GM12873 (cell line): ENCODE data around the gene HOXC10.

Experiments
- TF ChIP-seq, protein P1 (sequence below): IDR thresholded peaks from 2 replicates; pipeline ENCODE4 v1.5.1; 2012; ENCODE audit warnings: low read depth, mild to moderate bottlenecking, moderate library complexity, low read length, control low read depth; ENCODE audit not compliant: insufficient read depth; ENCODE audit errors: missing control alignments

The HOXC10 gene

DNA sequence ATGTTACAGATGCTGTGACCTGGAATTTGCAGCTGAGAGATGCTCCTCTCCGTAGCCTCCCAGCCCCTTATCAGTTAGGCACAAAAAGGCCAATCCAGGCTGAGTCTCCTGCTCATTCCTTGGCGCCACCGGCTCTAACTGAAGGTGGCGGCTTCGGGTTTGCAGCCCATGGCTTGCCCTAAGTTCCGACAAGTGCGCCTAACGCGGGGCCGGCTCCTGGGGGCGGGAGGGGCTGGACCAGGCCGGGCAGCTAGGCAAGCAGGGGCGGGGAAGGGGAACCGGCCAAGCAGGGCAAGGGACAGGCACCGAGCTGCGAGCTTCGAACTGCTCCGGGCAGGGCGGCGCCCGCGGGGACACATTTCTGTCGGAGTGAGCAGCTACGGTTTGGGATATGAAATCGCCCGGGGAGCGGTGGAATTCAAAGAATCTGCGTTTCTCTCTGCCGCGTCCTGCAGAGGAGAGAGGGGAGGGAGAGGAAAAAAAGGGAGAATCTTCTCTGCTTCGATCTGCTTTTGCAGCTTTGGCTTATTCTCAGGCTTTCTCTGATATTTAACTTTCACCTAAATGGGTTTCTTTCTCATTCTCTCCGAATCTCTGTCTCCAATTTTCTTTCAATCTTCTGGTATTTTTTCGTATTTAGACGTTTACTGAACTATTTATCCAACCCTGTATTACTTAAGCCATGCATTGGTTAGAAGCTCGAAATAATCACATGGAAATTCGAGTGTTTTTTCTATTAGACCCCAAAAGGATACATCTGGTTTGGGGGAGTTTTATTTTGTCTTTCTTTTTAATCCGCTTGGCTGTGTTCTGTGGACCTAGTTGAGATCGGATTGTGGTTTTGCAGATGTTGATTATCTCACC, 31.8 kb upstream of the HOXC10 start:
- TF ChIP-seq, protein P1, sequence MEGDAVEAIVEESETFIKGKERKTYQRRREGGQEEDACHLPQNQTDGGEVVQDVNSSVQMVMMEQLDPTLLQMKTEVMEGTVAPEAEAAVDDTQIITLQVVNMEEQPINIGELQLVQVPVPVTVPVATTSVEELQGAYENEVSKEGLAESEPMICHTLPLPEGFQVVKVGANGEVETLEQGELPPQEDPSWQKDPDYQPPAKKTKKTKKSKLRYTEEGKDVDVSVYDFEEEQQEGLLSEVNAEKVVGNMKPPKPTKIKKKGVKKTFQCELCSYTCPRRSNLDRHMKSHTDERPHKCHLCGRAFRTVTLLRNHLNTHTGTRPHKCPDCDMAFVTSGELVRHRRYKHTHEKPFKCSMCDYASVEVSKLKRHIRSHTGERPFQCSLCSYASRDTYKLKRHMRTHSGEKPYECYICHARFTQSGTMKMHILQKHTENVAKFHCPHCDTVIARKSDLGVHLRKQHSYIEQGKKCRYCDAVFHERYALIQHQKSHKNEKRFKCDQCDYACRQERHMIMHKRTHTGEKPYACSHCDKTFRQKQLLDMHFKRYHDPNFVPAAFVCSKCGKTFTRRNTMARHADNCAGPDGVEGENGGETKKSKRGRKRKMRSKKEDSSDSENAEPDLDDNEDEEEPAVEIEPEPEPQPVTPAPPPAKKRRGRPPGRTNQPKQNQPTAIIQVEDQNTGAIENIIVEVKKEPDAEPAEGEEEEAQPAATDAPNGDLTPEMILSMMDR, result no peak

DNA sequence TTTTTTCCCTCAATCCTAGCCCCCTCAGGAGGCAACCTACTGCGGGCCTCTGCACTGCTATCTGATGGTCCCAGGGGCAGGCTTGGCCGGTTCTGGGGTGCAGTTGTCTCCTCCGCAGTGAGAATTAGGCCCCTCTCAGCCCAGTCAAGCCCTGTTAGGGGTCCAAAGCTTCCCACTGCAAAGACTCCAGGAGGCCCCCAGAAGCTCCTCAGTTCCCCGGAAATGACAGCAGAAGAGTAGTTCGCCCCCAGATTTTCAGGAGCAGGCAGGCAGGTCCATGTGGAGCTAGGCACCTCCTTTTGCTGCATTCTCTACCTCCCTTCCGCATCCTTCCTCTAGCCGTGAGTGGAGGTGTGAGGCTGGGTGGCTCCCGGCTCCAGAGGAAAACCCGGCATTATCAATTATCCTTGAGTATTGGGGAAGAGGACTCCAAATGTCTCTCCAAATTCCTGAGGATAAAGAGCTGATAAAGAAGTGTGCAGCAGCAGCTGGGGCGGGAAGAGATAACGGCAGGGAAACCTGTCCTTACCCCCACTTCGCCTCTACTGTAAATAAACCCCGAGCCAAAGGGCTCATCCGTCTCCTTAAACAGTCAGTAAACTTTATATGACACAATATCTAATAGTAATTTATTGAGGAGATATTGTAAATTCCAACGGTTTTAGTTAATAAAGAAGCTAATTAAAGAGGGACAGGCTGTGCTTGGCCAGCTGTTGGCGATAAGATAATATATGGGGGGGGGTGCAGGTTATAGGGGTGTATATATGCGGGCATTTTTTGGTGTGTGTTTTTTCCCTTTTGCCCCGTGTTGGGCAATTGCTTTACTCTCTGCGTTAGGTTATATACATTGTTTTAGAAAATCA, 30.9 kb upstream of the HOXC10 start:
- TF ChIP-seq, protein P1, result no peak

GRCh38 chr12:53954694-53955035, 30.3 kb upstream of the HOXC10 start, which contains the start of gene HOXC12:
Gene HOXC12 (plus strand): TSS chr12:53954903. CDS start chr12:53954930, 27 bp downstream.
- TF ChIP-seq, protein P1, result no peak

- TF ChIP-seq, protein P1, result no peak
Observed at GRCh38 chr12:53955036-53955775, 29.7 kb upstream of the HOXC10 start.

DNA sequence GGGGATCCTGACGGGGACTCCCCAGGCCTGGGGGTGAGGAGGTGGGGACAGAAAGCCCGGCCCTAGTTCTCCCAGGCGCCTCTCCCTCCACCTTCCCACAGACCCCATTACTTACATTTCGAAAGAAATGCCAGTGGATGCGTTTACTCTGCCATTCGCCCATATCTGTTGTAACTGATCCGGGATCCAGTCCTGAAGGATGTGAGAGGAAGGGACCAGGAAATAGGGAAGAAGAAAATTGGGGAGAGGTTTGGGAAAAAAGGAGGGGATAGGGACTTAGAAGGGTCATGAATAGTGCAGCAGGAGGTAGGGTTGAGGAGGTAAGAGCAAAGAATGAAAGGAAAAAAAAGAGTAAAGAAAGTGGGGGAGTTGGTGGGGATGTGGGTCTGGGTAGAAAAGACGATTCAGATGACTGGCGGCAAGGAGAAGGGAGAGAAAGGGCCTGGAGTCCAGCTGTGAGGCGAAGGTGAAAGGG, 29.1 kb upstream of the HOXC10 start:
- TF ChIP-seq, protein P1, result no peak

DNA sequence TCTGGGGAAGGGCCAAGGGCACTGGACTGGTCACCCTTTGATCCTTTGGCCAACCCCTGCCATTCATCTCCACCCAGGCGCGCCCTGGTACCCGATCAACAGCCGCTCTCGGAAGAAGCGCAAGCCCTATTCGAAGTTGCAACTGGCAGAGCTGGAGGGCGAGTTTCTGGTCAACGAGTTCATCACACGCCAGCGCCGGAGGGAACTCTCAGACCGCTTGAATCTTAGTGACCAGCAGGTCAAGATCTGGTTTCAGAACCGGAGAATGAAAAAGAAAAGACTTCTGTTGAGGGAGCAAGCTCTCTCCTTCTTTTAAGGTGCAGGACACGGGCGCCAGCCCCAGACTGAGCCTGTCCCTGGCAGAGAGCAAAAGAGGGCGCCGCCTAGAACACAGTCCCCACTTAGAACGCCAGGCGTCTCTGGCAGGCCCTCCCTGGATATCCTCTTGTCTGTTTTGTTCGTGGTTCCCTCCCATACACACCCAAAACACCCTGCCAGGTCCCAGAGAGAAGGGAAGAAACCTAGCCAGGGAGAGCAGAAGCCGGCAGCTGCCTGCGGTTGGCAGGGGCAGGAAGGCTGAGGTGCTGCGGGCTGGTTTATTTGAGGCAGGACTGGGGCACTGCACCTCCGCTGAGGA, 28.6 kb upstream of the HOXC10 start:
- TF ChIP-seq, protein P1, result no peak
